Stimulated activated CD8-positive, alpha-beta memory T cell treated with anti-CD3 and anti-CD28 coated beads, Interleukin-12 subunit alpha, Interleukin-12 subunit beta, amount 100 ng/mL, for 24 hours (primary cell): ENCODE measurements around the gene TTL.
"Not testable (repeated sequence)": the region's sequence is repeated elsewhere in the genome, so short reads cannot be mapped to it uniquely, and the experiment has no call there.

ENCODE experiments used
- DNase-seq: peaks from one replicate; pipeline ENCODE4 v3.0.0-alpha.2; 2020; ENCODE audit errors: extremely low read depth

The TTL gene

DNA sequence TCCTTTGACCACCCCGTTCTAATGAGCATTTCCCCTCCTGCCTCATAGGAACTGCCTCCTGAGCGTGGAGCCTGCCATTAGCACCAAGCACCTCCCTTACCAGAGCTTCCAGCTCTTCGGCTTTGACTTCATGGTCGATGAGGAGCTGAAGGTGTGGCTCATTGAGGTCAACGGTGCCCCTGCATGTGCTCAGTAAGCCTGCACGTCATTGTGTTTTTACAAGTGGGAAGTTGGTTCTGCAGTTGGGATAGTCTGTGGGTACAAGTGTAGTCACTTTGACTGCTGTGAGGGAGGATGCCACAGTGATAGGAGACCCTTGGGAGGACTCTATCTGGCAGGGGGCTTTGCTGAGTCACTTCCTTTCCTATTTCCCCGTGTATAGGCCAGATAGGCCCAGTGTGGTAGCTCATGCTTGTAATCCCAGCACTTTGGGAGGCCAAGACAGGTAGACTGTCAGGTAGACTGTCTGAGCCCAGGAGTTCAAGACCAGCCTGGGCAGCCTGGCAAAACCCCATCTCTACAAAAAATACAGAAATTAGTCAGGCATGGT lies 38.4 kb downstream of the TTL start:
- DNase-seq: no peak

DNA sequence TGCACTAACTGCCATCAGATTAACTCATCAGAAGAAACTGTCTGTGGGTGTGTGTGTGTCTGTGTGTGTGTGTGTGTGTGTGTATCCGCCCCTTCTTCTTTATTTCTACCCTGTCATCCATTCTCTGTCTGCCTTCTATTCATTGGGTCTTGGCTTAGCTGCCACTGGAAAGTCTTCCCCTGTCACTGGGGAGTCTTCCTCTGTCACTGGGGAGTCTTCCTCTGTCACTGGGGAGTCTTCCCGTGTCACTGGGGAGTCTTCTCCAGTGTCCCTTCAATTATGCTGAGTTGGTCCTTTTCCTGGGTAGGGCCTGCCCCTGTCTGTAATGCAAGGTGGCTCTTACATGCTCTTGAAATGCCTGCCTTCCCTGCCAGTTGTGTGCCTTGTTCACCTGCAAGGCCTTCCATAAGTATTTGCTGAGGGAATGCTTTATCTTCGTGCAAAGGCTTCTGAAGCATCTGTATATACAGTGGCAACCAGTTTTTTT lies 41.4 kb downstream of the TTL start:
- no peak for DNase-seq

DNA sequence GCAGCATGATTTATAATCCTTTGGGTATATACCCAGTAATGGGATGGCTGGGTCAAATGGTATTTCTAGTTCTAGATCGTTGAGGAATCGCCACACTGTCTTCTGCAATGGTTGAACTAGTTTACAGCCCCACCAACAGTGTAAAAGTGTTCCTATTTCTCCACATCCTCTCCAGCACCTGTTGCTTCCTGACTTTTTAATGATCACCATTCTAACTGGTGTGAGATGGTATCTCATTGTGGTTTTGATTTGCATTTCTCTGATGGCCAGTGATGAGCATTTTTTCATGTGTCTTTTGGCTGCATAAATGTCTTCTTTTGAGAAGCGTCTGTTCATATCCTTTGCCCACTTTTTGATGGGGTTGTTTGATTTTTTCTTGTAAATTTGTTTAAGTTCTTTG lies 42.3 kb downstream of the TTL start:
- not testable (repeated sequence) for DNase-seq

DNA sequence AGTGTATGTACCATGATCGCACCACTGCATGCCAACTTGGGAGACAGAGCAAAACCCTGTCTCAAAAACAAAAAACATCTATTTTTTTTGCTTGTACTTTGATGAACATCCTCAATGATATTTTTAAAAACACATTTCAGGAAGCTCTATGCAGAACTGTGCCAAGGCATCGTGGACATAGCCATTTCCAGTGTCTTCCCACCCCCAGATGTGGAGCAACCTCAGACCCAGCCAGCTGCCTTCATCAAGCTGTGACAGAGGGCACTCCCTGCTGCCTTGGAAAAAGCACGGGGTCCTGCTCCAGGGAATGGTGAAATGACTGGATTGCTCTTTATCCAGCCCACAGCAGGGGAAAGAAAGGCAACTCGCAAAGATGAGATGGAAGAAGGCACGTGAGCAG lies 46.6 kb downstream of the TTL start:
- DNase-seq: no peak

DNA sequence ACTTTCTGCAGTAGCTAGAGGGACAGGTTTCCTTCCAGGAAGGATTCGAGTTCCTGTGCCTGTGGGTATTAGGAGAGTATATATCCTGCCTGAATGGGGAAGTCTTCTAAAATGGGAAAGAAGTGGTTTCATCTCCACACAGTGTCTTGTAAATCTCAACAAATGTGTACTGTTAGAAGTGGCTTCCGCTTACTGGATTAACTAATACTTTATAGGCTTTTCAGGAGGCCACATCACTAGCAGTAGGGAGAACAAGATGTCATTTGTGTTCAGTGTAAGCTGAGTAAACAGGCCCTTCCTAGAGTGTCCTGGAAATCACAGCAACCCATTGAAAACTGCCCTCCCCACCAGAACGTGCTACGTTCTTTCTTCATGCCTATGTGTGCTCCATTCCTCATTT lies 47.8 kb downstream of the TTL start:
- no peak for DNase-seq

DNA sequence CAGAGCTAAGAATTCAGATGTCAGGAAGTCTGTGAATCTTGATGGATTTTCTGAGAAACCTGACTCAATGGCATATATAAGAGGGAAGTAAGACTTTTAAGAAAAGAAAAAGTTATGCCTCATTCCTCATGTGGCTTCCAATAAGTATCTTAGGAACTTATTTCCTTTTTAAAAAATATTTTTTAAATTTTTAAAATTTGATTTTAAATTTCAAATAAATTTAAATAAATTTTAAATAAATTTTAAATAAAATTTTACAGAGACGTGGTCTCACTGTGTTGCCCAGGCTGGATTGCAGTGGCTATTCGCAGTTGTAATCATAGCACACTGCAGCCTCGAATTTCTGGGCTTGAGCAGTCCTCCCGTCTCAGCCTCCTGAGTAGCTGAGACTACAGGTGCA lies 48.8 kb downstream of the TTL start:
- DNase-seq: no peak

DNA sequence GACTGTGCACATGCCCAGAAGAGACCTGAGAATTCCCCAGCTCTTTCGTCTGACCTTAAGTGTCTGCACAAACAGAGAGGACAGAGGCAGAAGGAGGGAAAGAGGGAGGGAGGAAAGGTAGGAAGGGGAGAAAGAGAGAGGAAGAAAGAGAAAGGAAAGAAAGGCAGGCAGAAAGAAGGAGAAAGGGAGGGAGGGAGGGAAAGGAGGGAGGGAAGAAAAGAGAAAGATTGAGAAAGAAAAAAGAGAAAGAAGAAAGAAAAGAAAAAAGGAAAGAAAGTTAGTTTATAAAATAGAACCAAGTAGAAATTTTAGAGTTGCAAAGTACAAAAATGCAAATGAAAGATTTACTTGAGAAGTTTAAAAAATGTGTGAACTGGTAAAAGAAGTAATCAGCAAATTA lies 52.9 kb downstream of the TTL start:
- no peak for DNase-seq

DNA sequence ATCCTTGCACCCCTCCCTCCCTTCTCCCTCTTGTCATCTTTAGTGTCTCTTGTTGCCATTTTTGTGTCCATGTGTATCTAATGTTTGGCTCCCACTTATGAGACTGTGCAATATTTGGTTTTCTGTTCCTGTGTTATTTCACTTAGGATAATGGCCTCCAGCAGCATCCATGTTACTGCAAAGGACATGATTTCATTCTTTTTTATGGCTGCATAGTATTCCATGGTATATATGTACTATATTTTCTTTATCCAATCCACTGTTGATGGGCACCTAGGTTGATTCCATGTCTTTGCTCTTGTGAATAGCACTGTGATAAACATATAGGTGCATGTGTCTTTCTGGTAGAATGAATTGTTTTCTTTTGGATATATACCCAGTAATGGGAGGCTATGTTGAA lies 54.7 kb downstream of the TTL start:
- DNase-seq: not testable (repeated sequence)

DNA sequence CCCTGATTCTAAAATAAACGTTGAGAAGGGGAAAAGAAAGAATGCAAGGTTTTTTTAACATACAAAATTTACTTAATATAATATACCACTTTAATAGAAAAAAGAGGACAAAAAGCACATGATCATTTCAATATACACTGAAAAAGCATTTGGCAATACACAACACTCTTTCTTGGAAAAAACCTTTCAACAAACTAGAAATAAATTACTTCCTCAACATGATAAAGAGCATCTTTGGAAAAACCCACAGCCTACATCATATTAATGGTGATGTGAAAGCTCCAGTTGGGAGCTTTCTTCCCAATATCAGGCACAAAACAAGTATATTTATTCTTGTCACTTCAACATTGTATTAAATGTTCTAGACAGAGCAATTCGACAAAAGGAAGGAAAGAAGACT lies 57.4 kb downstream of the TTL start:
- DNase-seq: no peak

DNA sequence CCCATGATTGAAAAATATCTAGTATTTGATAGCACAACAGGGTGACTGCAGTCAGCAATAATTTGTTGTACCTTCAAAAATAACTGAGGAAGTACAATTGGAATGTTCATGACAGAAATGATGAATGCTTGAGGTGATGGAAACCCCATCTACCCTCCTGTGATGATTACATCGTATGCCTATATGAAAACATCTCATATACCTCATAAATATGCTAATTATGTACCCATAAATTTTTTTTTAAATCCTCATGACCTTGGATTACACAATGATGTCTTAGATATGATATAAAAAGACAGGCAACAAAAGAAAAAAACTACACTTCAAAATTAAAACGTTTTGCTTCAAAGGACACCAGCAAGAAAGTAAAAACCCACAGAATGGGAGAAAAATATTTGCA lies 59.0 kb downstream of the TTL start:
- DNase-seq: no peak

DNA sequence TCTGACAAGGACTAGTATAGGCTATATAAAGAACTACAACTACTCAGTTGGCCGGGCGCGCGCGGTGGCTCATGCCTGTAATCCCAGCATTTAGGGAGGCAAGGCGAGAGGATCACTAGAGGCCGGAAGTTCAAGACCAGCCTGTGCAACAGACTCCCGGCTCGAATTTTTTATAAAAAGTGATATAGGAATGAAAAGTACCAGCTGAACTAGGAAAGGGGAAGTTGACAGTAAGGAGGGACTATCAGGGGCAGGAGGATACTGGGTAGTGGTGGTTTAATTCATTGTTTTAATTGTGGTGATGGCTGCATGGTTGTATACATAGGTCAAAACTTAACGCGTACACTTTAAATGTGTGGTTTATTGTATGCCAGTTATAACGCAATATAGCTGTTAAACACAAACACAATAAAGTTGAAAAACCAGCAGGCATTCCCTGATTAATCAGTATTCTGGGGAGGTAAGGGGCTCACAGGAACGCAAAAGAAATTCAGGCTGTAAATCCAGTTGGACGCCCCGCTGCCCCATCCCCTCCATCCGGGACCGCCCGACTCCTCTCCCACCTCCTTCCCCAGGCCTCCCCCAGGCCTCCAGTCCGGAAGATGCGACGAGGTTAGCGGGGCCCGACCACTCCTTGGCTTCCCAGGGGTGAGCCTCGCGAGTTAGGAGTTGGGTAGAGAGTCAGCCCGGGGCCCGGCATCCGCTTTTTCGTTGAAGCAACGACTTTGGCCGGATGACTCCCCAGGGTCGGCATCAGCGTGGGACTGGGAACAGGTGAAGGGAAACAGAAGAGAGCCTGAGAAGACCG lies 59.6 kb downstream of the TTL start:
- peak; percentile 39 for DNase-seq

DNA sequence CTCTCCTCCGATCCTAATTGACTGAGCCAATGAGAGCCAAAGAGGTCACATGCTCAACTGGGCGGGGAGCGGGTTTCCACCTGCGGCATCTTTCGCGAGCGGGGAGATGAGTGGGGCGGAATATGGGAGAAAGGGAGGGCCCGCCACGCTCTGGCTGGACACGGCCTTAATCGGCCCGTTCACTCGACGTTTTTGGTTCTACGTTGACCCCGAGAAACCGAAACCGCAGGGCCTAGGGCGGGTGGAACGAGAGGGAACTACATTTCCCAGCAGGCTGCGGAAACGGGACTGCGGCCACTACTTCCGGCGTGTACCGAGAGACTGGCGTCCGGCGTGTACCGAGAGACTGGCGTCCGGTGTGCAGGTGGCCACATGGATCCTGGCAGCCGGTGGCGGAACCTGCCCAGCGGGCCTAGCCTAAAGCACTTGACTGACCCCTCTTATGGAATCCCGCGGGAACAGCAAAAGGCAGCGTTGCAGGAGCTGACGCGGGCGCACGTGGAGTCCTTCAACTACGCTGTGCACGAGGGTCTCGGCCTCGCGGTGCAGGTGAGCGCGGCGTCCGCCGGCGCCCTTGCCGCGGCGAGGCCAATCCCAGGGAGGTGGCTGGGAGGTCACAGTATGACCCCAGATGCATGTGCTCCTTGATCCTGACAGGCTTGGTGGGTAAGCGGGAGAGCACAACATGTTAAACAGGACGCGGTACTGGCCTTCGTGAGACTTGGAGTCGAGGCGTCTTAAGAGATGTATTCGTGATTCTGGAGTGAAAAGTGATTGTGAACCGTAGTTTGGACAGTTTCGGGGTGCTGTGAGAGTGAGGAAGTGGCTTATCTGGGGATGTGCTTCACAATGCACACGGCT lies 60.4 kb downstream of the TTL start, which contains the start of gene POLR1B:
TSS of gene POLR1B (plus strand) at position 343 of the 861 bp plus-strand sequence. CDS start at position 373, 30 bp downstream.
- peak; percentile 45 for DNase-seq

DNA sequence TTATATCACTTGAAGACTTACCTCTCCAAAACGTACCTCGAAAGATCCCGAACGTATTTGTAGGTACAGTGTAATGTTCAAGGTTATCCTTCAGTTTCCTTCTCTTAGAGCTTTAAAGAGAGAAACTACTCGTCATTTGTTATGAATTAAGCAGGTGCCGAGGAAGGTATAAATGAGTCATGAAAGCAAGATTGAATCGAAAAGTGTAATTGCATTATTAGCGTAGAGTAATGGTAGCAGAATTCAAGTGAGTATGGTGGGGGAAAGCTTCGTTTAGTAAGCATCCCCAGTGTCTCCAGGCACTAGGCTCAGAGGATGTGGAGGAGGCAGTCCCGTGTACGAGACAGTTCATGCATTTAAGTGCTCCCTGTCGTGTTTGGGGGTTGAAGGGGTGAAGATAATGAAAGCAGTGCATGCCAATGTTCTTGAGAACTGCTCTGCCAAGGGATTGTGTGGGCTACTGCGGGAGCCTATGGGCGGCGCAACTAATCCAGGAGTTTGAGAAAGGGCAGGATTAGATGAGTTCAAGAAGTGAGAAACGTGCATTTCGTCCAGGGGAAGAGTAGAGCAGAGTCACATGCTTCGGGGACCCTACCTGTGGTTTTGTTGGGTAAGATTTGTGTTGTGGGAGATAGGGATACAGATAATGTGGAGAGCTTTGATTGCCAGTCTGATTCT lies 61.2 kb downstream of the TTL start:
- DNase-seq: no peak

DNA sequence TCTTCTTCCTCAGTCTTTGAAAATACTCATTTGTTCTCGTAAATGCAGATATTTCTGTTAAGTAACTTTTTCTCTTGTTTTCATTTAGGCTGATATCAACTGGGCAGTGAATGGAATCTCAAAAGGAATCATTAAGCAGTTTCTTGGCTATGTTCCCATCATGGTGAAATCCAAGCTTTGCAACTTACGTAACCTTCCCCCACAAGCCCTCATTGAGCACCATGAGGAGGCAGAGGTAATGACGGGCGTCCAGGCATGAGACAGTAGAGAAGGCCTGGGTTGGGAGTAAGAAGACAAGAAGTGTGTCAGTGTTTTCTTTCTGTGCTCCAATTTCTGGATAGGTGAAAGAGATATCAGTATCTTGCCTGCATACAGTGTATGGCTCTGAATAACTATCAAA lies 65.4 kb downstream of the TTL start:
- DNase-seq: no peak

DNA sequence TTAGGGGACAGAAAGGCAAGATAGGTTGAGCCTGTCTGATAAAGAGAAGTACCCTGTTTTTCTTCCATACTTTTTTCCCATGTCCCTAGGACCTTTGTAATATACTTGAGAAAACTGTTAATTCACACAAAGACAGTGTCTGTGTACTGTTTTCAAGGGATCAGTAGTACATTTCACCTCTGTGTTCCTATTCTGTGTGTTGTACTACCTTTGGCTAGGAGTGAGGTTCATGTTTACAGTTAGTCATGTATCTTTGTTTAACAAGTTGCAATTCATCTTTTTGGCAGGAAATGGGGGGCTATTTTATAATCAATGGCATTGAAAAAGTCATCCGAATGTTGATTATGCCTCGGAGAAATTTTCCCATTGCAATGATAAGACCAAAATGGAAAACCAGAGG lies 67.0 kb downstream of the TTL start:
- DNase-seq: no peak

DNA sequence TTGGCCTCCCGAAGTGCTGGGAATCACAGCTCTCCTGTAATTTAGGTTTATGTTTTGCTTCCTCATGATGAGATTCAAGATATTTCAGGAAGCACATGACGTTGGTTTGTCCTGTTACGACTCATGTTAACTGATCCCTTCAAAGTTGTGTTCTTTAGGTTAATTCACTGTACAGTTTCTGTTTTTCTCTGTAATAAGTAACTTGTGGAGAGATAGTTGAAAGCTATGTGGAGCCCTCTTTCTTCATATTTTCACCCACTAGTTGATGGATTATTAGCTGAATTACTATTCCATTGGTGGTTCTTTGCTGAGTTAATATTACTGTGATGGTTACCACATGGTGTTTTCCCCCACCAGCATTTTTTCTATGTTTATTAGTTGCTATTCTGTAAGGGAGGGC lies 84.1 kb downstream of the TTL start:
- DNase-seq: no peak

DNA sequence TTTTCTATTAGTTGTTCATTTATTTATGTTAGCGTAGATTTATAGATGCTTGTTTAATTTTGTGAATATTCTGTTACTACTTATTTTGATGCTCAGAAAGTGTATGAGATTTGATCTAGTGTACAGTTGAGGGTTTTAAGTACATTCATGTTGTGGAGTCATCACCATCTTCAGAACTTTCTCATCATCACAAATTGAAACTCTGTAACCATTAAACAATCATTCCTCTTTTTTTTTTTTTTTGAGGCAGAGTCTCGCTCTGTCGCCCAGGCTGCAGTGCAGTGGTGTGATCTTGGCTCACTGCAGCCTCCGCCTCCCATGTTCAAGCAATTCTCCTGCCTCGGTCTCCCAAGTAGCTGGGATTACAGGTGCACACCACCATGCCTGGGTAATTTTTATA lies 84.6 kb downstream of the TTL start:
- DNase-seq: not testable (repeated sequence)

DNA sequence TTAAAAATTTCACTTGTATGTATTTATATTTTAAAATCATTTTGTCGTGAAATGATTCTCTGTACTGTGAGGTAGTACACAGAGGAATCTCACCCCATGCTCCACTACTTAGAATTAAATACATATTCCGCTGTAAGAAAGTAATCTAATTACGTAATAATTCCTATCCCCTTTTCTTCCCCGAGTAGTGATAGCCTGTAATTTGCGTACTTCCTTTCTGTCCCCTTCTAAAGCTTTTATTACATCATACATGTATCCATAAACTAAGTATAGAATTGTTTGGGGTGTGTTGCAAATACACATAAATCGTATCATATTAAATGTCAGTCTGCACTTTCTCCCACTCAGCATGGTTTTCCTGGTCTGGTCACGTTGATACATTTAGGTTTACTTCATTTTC lies 90.0 kb downstream of the TTL start:
- DNase-seq: no peak

DNA sequence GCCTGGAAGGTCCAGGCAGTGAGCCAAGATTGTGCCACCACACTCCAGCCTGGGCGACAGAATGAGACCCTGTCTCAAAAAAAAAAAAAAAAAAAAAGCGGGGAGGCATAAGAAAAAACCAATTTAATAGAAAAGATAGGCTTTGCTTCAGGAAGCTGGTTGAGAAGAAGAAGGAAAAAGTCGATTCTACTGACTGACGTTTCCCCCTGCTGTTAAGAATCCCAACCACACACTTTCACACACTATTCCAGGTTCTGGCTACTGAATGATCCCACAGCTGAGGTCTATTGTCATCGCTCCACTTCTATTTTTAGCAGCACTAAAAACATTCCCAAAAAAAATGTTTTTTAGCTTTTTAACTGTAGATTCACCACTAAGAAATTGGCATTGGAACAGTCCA lies 95.8 kb downstream of the TTL start:
- no peak for DNase-seq

DNA sequence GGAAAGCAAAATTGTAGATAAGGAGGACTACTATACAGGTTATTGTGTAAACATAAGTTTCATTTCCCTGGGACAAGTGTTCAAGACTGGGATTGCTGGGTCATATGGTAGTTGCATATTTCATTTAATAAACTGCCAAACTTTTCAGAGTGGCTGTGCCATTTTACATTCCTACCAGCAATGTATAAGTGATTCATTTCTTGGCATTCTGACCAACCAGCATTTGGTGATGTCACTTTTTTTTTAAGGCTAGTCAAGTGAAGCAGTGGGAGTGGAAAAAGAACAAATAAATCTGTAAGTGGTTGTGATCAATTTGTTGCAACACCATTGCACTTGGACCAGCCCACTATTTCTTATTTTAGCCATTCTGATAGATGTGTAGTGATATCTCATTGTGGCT lies 97.3 kb downstream of the TTL start:
- no peak for DNase-seq

DNA sequence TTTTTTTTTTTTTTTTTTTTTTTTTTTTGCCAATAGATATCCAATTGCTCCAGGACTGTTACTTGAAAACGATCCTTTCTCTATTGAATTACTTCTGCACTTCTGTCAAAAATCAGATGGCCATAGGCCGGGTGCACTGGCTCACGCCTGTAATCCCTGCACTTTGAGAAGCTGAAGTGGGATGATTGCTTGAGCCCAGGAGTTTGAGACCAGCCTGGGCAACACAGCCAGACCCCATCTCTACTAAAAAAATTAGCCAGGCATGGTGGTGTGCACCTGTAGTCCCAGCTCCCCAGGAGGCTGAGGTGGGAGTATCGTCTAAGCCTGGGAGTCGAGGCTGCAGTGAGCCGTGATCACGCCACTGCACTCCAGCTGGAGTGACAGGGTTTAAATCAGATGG lies 98.1 kb downstream of the TTL start:
- DNase-seq: no peak

DNA sequence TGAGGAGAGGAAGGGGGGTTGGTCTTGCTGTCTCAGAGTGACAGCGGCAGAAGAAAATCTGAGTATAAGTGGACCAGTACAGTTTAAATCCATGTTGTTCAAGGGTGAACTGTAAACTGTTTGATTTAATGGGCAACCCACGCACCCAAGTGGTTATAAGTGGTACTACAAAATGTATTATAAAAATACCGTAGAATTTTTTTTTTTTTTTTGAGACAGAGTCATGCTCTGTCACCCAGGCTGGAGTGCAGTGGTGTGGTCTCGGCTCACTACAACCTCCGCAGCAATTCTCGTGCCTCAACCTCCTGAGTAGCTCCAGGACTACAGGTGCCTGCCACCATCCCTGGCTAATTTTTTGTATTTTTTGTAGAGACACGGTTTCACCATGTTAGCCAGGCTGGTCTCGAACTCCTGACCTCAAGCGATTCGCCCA lies 100.4 kb downstream of the TTL start:
- no peak for DNase-seq
